HepG2 (cell line): ENCODE measurements around the gene ENTPD7. TPM values are rescaled to one million over a fixed set of nuclear protein-coding genes. Genes with fewer than 3 reads are reported as not detected.

Experiments used
- CBFB ChIP-seq: sonication (generic); formaldehyde crosslinking; IDR thresholded peaks from 2 replicates; pipeline ENCODE4 v1.4.0; 2020; ENCODE audit warnings: missing genetic modification reagents
- GATAD2A ChIP-seq: IDR thresholded peaks from 2 replicates; pipeline ENCODE4 v1.6.1; 2016
- MEF2D ChIP-seq: sonication (generic); formaldehyde crosslinking; IDR thresholded peaks from 2 replicates; pipeline ENCODE4 v1.5.1; 2020; ENCODE audit warnings: mild to moderate bottlenecking, missing genetic modification reagents
- RARA ChIP-seq: IDR thresholded peaks from 2 replicates; pipeline ENCODE4 v1.6.1; 2016; ENCODE audit warnings: missing genetic modification reagents, missing compliant biosample characterization
- ZNF296 ChIP-seq: sonication (generic); formaldehyde crosslinking; conservative IDR thresholded peaks from 2 replicates; pipeline ENCODE4 v1.5.0; 2020; ENCODE audit warnings: mild to moderate bottlenecking, missing genetic modification reagents
- ZNF549 ChIP-seq: sonication (generic); formaldehyde crosslinking; IDR thresholded peaks from 2 replicates; pipeline ENCODE4 v1.5.0; 2020; ENCODE audit warnings: missing genetic modification reagents
- ZNF550 ChIP-seq: sonication (generic); formaldehyde crosslinking; IDR thresholded peaks from 2 replicates; pipeline ENCODE4 v1.4.0; 2020; ENCODE audit warnings: mild to moderate bottlenecking, missing genetic modification reagents, borderline replicate concordance
- ZNF709 ChIP-seq: sonication (generic); formaldehyde crosslinking; IDR thresholded peaks from 2 replicates; pipeline ENCODE4 v1.5.0; 2020; ENCODE audit warnings: mild to moderate bottlenecking, missing genetic modification reagents
- ZNF850 ChIP-seq: sonication (generic); formaldehyde crosslinking; conservative IDR thresholded peaks from 2 replicates; pipeline ENCODE4 v1.9.0; 2021; ENCODE audit warnings: mild to moderate bottlenecking, missing genetic modification reagents
- polyA plus RNA-seq, 8 experiments: library from polyadenylated mRNA; depleted of rRNA in 3 of 8; stranded (reverse) in 7 of 8; unstranded in 1 of 8; fragments of >200 nt; fragmentation: Illumina TruSeq in 4 of 8; extraction: Trizol in 4 of 8; gene quantifications; 2 replicates each; pipeline versions ENCODE4 v1.2.1 to v1.2.3, GENCODE V29; 2011 to 2016; ENCODE audit warnings: low read depth in 4 of 8, missing spikeins in 1 of 8, mixed read lengths in 1 of 8; ENCODE audit not compliant: insufficient read depth in 1 of 8
- total RNA-seq, 5 experiments: library from RNA; depleted of rRNA; stranded (reverse); fragments of >200 nt; fragmentation: Illumina TruSeq; extraction: Trizol; gene quantifications; 2 replicates each; pipeline ENCODE4 v1.2.3, GENCODE V29; 2016; ENCODE audit warnings: low read depth in 1 of 5
- TF ChIP-seq, protein P1 (sequence below): sonication (generic); formaldehyde crosslinking; IDR thresholded peaks from 2 replicates; pipeline ENCODE4 v1.9.0; 2021; ENCODE audit warnings: mild to moderate bottlenecking, missing genetic modification reagents
- TF ChIP-seq, protein P2 (sequence below): sonication (generic); formaldehyde crosslinking; IDR thresholded peaks from 2 replicates; pipeline ENCODE4 v1.5.1; 2020; ENCODE audit warnings: missing genetic modification reagents, mild to moderate bottlenecking, borderline replicate concordance
- TF ChIP-seq, protein P3 (sequence below): sonication (generic); formaldehyde crosslinking; IDR thresholded peaks from 2 replicates; pipeline ENCODE4 v1.8.0; 2022; ENCODE audit warnings: low read depth, missing genetic modification reagents
- TF ChIP-seq, protein P4 (sequence below): sonication (generic); formaldehyde crosslinking; IDR thresholded peaks from 2 replicates; pipeline ENCODE4 v1.4.0; 2020; ENCODE audit warnings: missing genetic modification reagents, borderline replicate concordance
- TF ChIP-seq, protein P5 (sequence below): sonication (generic); formaldehyde crosslinking; IDR thresholded peaks from 2 replicates; pipeline ENCODE4 v1.4.0; 2020; ENCODE audit warnings: mild to moderate bottlenecking, missing genetic modification reagents

ENTPD7 gene
- total and polyA plus RNA-seq, 2 of the 13 experiments (the other 11 are each of a cell fraction or from before 2014, with no cell fraction given), result 7.6 to 36.5 TPM

DNA sequence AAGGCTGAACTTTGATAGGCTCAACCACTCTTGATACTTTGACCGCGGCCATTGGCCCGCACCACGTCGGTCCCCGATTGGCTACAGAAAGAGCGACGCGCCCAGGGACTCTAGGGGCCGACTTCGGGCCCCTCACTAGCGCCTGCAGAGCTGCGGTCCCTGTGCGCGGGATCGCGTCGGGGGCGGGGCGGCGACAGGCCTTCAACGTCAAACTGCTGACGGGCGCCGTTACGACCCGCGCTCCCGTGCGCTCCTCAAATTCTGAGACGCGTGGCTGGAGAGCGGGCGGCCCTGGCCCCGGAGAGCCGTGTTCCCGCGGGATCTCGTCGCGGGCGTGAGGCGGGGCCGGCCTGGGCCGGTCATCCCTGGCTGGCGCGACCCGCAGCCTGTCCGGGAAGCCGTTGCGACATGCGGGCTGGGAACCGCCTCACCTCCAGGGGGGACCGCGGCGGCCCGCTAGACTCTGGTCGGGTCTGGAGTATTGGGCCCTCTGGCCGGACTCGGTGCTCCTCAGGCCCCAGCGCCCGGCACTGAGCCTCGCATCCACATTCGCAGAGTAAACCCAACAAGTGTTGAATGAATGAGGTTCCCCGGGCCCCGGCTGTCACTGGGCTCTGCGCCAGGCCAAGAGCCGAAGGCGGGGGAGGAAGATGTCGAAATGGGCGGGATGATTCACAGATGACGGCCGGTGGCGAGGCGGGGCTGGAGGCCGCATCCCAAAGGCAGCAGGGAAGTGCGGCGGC, 38.4 kb upstream of the ENTPD7 start (continued):
- TF ChIP-seq, protein P1, sequence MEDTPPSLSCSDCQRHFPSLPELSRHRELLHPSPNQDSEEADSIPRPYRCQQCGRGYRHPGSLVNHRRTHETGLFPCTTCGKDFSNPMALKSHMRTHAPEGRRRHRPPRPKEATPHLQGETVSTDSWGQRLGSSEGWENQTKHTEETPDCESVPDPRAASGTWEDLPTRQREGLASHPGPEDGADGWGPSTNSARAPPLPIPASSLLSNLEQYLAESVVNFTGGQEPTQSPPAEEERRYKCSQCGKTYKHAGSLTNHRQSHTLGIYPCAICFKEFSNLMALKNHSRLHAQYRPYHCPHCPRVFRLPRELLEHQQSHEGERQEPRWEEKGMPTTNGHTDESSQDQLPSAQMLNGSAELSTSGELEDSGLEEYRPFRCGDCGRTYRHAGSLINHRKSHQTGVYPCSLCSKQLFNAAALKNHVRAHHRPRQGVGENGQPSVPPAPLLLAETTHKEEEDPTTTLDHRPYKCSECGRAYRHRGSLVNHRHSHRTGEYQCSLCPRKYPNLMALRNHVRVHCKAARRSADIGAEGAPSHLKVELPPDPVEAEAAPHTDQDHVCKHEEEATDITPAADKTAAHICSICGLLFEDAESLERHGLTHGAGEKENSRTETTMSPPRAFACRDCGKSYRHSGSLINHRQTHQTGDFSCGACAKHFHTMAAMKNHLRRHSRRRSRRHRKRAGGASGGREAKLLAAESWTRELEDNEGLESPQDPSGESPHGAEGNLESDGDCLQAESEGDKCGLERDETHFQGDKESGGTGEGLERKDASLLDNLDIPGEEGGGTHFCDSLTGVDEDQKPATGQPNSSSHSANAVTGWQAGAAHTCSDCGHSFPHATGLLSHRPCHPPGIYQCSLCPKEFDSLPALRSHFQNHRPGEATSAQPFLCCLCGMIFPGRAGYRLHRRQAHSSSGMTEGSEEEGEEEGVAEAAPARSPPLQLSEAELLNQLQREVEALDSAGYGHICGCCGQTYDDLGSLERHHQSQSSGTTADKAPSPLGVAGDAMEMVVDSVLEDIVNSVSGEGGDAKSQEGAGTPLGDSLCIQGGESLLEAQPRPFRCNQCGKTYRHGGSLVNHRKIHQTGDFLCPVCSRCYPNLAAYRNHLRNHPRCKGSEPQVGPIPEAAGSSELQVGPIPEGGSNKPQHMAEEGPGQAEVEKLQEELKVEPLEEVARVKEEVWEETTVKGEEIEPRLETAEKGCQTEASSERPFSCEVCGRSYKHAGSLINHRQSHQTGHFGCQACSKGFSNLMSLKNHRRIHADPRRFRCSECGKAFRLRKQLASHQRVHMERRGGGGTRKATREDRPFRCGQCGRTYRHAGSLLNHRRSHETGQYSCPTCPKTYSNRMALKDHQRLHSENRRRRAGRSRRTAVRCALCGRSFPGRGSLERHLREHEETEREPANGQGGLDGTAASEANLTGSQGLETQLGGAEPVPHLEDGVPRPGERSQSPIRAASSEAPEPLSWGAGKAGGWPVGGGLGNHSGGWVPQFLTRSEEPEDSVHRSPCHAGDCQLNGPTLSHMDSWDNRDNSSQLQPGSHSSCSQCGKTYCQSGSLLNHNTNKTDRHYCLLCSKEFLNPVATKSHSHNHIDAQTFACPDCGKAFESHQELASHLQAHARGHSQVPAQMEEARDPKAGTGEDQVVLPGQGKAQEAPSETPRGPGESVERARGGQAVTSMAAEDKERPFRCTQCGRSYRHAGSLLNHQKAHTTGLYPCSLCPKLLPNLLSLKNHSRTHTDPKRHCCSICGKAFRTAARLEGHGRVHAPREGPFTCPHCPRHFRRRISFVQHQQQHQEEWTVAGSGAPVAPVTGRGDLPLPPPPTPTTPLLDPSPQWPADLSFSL, result no peak
- TF ChIP-seq ZNF709 (CRISPR knock-in tag), result peak; percentile 95
- peak; percentile 47 for TF ChIP-seq GATAD2A (CRISPR knock-in tag)
- TF ChIP-seq, protein P2, sequence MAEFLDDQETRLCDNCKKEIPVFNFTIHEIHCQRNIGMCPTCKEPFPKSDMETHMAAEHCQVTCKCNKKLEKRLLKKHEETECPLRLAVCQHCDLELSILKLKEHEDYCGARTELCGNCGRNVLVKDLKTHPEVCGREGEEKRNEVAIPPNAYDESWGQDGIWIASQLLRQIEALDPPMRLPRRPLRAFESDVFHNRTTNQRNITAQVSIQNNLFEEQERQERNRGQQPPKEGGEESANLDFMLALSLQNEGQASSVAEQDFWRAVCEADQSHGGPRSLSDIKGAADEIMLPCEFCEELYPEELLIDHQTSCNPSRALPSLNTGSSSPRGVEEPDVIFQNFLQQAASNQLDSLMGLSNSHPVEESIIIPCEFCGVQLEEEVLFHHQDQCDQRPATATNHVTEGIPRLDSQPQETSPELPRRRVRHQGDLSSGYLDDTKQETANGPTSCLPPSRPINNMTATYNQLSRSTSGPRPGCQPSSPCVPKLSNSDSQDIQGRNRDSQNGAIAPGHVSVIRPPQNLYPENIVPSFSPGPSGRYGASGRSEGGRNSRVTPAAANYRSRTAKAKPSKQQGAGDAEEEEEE (CRISPR knock-in tag), result no peak
- peak; percentile 47; the same call in 1 of the 2 replicates for TF ChIP-seq MEF2D (CRISPR knock-in tag)
- TF ChIP-seq, protein P3, sequence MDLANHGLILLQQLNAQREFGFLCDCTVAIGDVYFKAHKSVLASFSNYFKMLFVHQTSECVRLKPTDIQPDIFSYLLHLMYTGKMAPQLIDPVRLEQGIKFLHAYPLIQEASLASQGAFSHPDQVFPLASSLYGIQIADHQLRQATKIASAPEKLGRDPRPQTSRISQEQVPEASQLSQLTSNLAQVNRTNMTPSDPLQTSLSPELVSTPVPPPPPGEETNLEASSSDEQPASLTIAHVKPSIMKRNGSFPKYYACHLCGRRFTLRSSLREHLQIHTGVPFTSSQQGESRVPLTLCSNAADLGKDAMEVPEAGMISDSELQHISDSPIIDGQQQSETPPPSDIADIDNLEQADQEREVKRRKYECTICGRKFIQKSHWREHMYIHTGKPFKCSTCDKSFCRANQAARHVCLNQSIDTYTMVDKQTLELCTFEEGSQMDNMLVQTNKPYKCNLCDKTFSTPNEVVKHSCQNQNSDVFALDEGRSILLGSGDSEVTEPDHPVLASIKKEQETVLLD (CRISPR knock-in tag), result peak; percentile 78
- TF ChIP-seq ZNF296, result no peak
- peak; percentile 4; the same call in 1 of the 2 replicates for TF ChIP-seq RARA
- TF ChIP-seq, protein P4, sequence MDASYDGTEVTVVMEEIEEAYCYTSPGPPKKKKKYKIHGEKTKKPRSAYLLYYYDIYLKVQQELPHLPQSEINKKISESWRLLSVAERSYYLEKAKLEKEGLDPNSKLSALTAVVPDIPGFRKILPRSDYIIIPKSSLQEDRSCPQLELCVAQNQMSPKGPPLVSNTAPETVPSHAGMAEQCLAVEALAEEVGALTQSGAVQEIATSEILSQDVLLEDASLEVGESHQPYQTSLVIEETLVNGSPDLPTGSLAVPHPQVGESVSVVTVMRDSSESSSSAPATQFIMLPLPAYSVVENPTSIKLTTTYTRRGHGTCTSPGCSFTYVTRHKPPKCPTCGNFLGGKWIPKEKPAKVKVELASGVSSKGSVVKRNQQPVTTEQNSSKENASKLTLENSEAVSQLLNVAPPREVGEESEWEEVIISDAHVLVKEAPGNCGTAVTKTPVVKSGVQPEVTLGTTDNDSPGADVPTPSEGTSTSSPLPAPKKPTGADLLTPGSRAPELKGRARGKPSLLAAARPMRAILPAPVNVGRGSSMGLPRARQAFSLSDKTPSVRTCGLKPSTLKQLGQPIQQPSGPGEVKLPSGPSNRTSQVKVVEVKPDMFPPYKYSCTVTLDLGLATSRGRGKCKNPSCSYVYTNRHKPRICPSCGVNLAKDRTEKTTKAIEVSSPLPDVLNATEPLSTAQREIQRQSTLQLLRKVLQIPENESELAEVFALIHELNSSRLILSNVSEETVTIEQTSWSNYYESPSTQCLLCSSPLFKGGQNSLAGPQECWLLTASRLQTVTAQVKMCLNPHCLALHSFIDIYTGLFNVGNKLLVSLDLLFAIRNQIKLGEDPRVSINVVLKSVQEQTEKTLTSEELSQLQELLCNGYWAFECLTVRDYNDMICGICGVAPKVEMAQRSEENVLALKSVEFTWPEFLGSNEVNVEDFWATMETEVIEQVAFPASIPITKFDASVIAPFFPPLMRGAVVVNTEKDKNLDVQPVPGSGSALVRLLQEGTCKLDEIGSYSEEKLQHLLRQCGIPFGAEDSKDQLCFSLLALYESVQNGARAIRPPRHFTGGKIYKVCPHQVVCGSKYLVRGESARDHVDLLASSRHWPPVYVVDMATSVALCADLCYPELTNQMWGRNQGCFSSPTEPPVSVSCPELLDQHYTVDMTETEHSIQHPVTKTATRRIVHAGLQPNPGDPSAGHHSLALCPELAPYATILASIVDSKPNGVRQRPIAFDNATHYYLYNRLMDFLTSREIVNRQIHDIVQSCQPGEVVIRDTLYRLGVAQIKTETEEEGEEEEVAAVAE, result peak; percentile 73
- peak; percentile 71 for TF ChIP-seq CBFB (CRISPR knock-in tag)
- no peak for TF ChIP-seq ZNF850 (CRISPR knock-in tag)
- TF ChIP-seq, protein P5, sequence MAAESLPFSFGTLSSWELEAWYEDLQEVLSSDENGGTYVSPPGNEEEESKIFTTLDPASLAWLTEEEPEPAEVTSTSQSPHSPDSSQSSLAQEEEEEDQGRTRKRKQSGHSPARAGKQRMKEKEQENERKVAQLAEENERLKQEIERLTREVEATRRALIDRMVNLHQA (CRISPR knock-in tag), result no peak
- TF ChIP-seq ZNF549 (CRISPR knock-in tag), result no peak
- TF ChIP-seq ZNF550 (CRISPR knock-in tag), result no peak
